Gastrocnemius medialis (tissue), 4 donors: Measurements from ENCODE around the gene CCDC68.

Experiments used
- CTCF ChIP-seq, 5 experiments: fragments of 450-650 bp in 3 of 5; fragments of 200-600 bp in 2 of 5; sonication (generic) in 2 of 5; IDR thresholded peaks in 4 of 5; conservative IDR thresholded peaks in 1 of 5; 1 replicate in 4 of 5; 2 replicates in 1 of 5; pipeline ENCODE4 v1.5.1; 2016 to 2019; ENCODE audit warnings: antibody characterized with exemption in 5 of 5, mild to moderate bottlenecking in 3 of 5, moderate library complexity in 3 of 5
- POLR2A ChIP-seq, 2 donors: fragments of 450-650 bp; IDR thresholded peaks; one replicate each; pipeline ENCODE4 v1.6.1; 2017; ENCODE audit warnings: antibody characterized with exemption in 2 of 2, mild to moderate bottlenecking in 2 of 2, moderate library complexity in 2 of 2

- TF ChIP-seq POLR2A (IDR thresholded peaks at IDR 0.05) (no peak), CTCF (IDR thresholded peaks at IDR 0.05 in 4 of 5, conservative IDR thresholded peaks at IDR 0.05 in 1 of 5) (no peak)
Measured at GRCh38 chr18:54945576-54946125, 13.6 kb downstream of the CCDC68 start.
